Uterus (tissue), 2 donors: Measurements from ENCODE around the gene GALNT15.

ENCODE experiments used
- POLR2A ChIP-seq, 2 donors: fragments of 450-650 bp; IDR thresholded peaks; one replicate each; pipeline ENCODE4 v1.6.1; 2016; ENCODE audit warnings: antibody characterized with exemption in 2 of 2, mild to moderate bottlenecking in 1 of 2, moderate library complexity in 1 of 2
- TF ChIP-seq, protein P1 (sequence below), 4 experiments: fragments of 200-600 bp in 2 of 4; fragments of 450-650 bp in 2 of 4; sonication (generic) in 2 of 4; IDR thresholded peaks; one replicate each; pipeline ENCODE4 v1.5.1; 2016 to 2019; ENCODE audit warnings: antibody characterized with exemption in 4 of 4, mild to moderate bottlenecking in 2 of 4, moderate library complexity in 1 of 4

- TF ChIP-seq POLR2A (IDR thresholded peaks at IDR 0.05) = no peak
- TF ChIP-seq, protein P1, sequence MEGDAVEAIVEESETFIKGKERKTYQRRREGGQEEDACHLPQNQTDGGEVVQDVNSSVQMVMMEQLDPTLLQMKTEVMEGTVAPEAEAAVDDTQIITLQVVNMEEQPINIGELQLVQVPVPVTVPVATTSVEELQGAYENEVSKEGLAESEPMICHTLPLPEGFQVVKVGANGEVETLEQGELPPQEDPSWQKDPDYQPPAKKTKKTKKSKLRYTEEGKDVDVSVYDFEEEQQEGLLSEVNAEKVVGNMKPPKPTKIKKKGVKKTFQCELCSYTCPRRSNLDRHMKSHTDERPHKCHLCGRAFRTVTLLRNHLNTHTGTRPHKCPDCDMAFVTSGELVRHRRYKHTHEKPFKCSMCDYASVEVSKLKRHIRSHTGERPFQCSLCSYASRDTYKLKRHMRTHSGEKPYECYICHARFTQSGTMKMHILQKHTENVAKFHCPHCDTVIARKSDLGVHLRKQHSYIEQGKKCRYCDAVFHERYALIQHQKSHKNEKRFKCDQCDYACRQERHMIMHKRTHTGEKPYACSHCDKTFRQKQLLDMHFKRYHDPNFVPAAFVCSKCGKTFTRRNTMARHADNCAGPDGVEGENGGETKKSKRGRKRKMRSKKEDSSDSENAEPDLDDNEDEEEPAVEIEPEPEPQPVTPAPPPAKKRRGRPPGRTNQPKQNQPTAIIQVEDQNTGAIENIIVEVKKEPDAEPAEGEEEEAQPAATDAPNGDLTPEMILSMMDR (IDR thresholded peaks at IDR 0.05) = no peak
These were observed 83.7 kb downstream of the GALNT15 start for GRCh38 chr3:16258177-16258576.
